ENCODE data around the gene CTSW. TPM values are rescaled to one million over a fixed set of nuclear protein-coding genes. Genes with fewer than 3 reads are reported as not detected.

CTSW gene
- total RNA-seq, 1 donor from 2014 or later, result not detected

DNA sequence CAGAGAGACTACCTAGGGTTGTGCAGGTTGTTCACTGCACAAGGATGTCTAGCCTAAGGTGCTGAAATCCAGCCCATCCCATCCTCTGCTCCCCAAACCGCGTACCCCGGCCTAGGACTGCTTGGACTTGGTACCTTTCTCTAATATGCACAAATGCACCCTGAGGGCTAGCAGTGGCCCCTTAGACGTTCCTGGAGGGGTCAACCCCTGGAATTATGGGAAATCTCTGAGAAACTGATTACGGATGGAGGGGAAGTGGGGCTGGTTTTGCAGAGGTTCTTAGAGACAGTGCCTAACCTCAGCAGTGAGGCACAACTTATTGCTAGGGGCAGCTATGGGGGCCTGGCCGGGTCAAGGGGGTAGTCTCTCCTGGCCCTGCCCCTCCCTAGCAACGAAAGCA is 36.8 kb downstream of the CTSW start:
- TF ChIP-seq, protein P1, sequence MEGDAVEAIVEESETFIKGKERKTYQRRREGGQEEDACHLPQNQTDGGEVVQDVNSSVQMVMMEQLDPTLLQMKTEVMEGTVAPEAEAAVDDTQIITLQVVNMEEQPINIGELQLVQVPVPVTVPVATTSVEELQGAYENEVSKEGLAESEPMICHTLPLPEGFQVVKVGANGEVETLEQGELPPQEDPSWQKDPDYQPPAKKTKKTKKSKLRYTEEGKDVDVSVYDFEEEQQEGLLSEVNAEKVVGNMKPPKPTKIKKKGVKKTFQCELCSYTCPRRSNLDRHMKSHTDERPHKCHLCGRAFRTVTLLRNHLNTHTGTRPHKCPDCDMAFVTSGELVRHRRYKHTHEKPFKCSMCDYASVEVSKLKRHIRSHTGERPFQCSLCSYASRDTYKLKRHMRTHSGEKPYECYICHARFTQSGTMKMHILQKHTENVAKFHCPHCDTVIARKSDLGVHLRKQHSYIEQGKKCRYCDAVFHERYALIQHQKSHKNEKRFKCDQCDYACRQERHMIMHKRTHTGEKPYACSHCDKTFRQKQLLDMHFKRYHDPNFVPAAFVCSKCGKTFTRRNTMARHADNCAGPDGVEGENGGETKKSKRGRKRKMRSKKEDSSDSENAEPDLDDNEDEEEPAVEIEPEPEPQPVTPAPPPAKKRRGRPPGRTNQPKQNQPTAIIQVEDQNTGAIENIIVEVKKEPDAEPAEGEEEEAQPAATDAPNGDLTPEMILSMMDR (conservative IDR thresholded peaks at IDR 0.05), result no peak
- no peaks in the 10 kb centered on the region for H3K27me3 Mint-ChIP-seq (ENCODE audit: low read depth)
- H3K27ac Mint-ChIP-seq (ENCODE audit: unreplicated experiment), result no peak overlapping the region
- H3K4me1 Mint-ChIP-seq, result peaks cover 34% of the 10 kb centered on the region
- H3K36me3 Mint-ChIP-seq (ENCODE audit: low read depth), result no peaks in the 10 kb centered on the region
- DNase-seq (ENCODE audit: low read depth, low spot score), result no peak
- no peaks in the 10 kb centered on the region for H3K9me3 Mint-ChIP-seq
- peak overlapping the region; percentile 89 for H3K4me3 Mint-ChIP-seq

DNA sequence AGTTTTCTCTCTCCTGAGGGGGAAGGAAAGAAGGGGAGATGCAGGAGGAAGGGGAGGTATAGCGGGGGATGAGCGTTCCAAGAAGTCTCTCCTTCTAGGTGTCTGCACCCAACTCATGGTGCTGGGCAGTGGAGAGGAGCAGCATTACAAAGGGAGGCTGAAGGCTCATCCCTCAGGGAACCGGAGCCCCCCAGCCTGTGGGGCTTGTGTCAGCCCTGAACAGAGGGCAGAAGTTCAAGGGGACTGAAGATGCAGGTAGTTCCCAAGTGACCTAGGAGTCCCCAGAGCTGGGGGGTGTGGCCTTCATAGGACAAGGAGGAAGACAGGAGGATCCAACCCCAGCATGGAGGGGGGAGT is 37.4 kb downstream of the CTSW start:
- TF ChIP-seq, protein P1 (conservative IDR thresholded peaks at IDR 0.05), result no peak
- Mint-ChIP-seq H3K27ac (ENCODE audit: unreplicated experiment) (no peak overlapping the region), H3K27me3 (ENCODE audit: low read depth) (no peaks in the 10 kb centered on the region), H3K9me3 (no peaks in the 10 kb centered on the region), H3K4me1 (peaks cover 29% of the 10 kb centered on the region), H3K36me3 (ENCODE audit: low read depth) (no peaks in the 10 kb centered on the region), H3K4me3 (peak overlapping the region; percentile 89)
- DNase-seq (ENCODE audit: low read depth, low spot score), result no peak

DNA sequence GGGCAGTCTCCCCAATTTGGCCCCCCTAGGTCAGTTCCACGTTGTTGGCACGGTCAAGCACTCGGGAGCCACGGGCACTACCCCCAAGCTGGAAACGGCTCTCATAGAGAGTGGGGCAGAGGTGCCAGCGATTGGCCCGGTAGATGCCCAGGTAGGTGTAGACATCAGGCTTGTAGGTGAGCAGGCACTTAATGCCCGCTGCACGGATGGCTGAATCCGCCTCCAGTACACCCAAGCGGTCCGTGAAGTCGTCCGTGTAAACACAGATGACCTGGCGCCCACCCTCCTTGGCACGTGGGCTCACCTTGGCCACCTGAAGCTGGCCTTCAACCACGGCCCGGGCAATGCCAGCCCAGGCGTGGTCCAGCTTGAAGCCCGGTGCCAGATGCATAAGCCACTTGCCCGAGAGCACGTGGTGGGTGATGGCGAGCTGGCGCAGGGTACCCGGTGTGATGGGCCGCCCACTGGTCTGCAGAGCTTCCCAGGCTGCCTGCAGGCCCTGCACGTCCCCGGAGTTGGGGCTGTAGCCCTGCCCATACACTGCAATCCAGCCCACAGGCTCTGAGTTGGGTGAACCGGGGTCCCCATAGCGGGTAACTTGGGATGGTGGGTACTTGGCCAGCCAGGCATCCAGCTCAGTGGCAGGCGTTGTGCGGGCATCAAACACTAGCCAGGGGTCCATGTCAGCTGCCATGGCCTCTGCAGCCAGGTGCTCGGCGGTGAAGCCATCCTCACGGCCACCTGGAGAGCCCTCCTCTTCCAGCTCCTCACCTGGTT is 38.0 kb downstream of the CTSW start:
- H3K9me3 Mint-ChIP-seq, result no peaks in the 10 kb centered on the region

DNA sequence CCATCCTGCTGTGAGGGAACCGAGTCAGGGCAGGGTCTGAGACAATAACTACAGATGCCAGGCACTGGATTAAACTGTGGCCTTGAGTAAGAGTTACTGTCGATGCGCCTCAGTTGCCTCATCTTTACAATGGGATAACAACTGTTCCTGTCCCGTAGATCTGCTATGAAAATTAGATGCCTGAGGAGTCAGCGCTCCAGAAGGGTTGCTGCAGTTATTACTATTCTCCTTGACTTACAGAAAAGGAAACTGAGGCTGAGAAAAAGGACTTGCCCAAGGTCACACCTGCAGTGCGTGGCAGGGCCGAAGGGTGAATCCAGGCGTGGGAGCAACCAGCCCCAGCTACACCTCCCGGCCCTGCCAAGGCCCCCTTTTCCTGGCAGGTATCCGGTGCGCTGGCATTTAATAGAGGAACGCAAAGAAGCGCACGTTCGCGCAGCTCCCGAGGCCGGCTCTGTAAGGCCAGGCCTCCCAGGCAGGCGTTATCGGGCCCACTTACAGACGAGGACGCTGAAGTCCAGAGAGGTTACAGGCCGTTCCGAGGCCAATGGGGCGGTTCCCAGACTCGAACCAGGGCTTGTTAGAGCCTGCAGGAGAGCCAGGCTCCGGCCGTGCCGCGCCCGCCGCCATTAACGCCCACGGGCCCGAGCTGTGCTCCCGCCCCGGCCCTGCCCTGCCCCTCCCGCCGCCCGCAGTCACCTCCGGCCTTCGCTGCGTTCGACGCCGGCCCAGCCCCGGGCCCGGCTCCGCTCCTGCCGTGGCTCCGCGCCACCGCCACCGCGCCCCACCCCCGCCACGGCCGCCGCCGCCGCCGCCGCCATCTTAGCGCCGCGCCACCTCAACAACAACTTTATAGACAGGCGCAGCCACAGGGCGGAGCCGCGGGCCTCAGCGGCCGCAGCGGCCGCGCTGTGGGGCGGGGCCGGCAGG is 38.8 kb downstream of the CTSW start, which contains the start of gene C11orf68:
C11orf68 (minus strand) TSS at position 852 of the 930 bp plus-strand sequence; CDS start at position 821, 31 bp downstream.
- Mint-ChIP-seq H3K4me3 (peak within 1 kb of the TSS; percentile 89), H3K9me3 (no peaks in the 10 kb centered on the region)
- DNase-seq (ENCODE audit: low read depth, low spot score), result no peak

More for the DNA sequence above, 38.0 kb downstream of the CTSW start:
- H3K27ac Mint-ChIP-seq (ENCODE audit: unreplicated experiment), result no peak overlapping the region
- no peaks in the 10 kb centered on the region for H3K27me3 Mint-ChIP-seq (ENCODE audit: low read depth)
- TF ChIP-seq, protein P1 (conservative IDR thresholded peaks at IDR 0.05), result no peak
- H3K4me1 Mint-ChIP-seq, result peaks cover 29% of the 10 kb centered on the region
- DNase-seq (ENCODE audit: low read depth, low spot score), result no peak
- peaks cover under 1% of the 10 kb centered on the region for H3K36me3 Mint-ChIP-seq (ENCODE audit: low read depth)
- peak overlapping the region; percentile 89 for H3K4me3 Mint-ChIP-seq

DNA sequence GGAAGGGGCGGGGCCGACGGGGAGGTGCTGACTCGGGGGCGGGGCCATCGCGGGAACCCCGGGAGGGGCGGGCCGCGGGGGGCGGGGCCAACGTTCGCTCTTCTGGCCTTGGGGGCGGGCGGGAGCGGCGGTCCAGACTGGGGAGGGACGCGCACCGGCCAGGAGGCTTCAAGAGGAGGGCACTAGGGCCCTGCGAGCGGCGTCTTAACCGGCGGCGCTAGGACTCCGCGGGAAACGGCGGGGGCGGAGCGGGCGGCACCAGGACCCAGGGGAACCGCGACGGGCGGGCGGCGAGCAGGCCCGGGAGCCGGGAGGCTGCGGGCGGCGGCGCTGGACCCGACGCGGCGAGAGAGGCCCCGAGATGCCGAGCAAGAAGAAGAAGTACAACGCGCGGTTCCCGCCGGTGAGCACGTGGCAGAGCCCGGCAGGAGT is 39.5 kb downstream of the CTSW start, which contains the start of gene DRAP1:
DRAP1 (plus strand) TSS at position 286 of the 432 bp plus-strand sequence; CDS start at position 362, 76 bp downstream.
- H3K36me3 Mint-ChIP-seq (ENCODE audit: low read depth), result peaks cover 4% of the 10 kb centered on the region
- no peaks in the 10 kb centered on the region for H3K9me3 Mint-ChIP-seq
- TF ChIP-seq, protein P1 (conservative IDR thresholded peaks at IDR 0.05), result no peak
- H3K4me1 Mint-ChIP-seq, result peaks cover 29% of the 10 kb centered on the region
- peak within 1 kb of the TSS; percentile 89 for H3K4me3 Mint-ChIP-seq
- H3K27me3 Mint-ChIP-seq (ENCODE audit: low read depth), result no peaks in the 10 kb centered on the region
- H3K27ac Mint-ChIP-seq (ENCODE audit: unreplicated experiment), result no peak within 1 kb of the TSS
- peak; percentile 98 for DNase-seq (ENCODE audit: low read depth, low spot score)

More for the DNA sequence above, 38.8 kb downstream of the CTSW start, which contains the start of gene C11orf68:
- TF ChIP-seq, protein P1 (conservative IDR thresholded peaks at IDR 0.05), result no peak
- Mint-ChIP-seq H3K36me3 (ENCODE audit: low read depth) (peaks cover 4% of the 10 kb centered on the region), H3K27me3 (ENCODE audit: low read depth) (no peaks in the 10 kb centered on the region), H3K4me1 (peaks cover 29% of the 10 kb centered on the region), H3K27ac (ENCODE audit: unreplicated experiment) (no peak within 1 kb of the TSS)
